RWPE2 (cell line): ENCODE data around the gene RAG1.

ENCODE experiments used
- ATAC-seq: fragments of 200-7000 bp; cut with Tn5 transposase; 3 replicates; pipeline ENCODE4 v1.9.1; 2021; ENCODE audit warnings: low read depth
- DNase-seq: peaks from one replicate; pipeline ENCODE4 v3.0.0-alpha.2; 2020; ENCODE audit warnings: low spot score
- H3K27ac ChIP-seq: fragments of 450-650 bp; 2 replicates; pipeline ENCODE4 v1.5.1; 2017; ENCODE audit warnings: mild to moderate bottlenecking; ENCODE audit not compliant: poor library complexity, severe bottlenecking
- H3K27me3 ChIP-seq: fragments of 250-450 bp; sonication (Bioruptor Pico); 2 replicates; pipeline ENCODE4 v1.5.1; 2021; ENCODE audit warnings: mild to moderate bottlenecking, moderate library complexity; ENCODE audit not compliant: insufficient read depth, poor library complexity, severe bottlenecking
- H3K36me3 ChIP-seq: fragments of 250-450 bp; sonication (Bioruptor Pico); 2 replicates; pipeline ENCODE4 v1.5.1; 2020; ENCODE audit warnings: low read depth, mild to moderate bottlenecking, moderate library complexity
- H3K4me1 ChIP-seq: fragments of 250-450 bp; sonication (Bioruptor Pico); 2 replicates; pipeline ENCODE4 v1.5.1; 2021; ENCODE audit warnings: mild to moderate bottlenecking, moderate library complexity; ENCODE audit not compliant: insufficient read depth, poor library complexity, severe bottlenecking
- H3K4me3 ChIP-seq: fragments of 250-450 bp; sonication (Bioruptor Pico); 2 replicates; pipeline ENCODE4 v1.5.1; 2021; ENCODE audit warnings: mild to moderate bottlenecking, moderate library complexity; ENCODE audit not compliant: severe bottlenecking
- H3K9me3 ChIP-seq: fragments of 250-450 bp; sonication (Bioruptor Pico); 2 replicates; pipeline ENCODE4 v1.5.1; 2021; ENCODE audit warnings: mild to moderate bottlenecking, moderate library complexity; ENCODE audit not compliant: severe bottlenecking
- CTCF ChIP-seq: fragments of 450-650 bp; IDR thresholded peaks from one replicate; pipeline ENCODE4 v1.5.1; 2017; ENCODE audit warnings: mild to moderate bottlenecking, moderate library complexity; ENCODE audit not compliant: poor library complexity, severe bottlenecking

RAG1 gene

DNA sequence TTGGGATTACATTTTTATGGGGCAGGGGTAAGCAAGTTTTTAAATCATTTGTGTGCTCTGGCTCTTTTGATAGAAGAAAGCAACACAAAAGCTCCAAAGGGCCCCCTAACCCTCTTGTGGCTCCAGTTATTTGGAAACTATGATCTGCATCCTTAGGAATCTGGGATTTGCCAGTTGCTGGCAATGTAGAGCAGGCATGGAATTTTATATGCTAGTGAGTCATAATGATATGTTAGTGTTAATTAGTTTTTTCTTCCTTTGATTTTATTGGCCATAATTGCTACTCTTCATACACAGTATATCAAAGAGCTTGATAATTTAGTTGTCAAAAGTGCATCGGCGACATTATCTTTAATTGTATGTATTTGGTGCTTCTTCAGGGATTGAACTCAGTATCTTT, 10.1 kb downstream of the RAG1 start:
- DNase-seq (no peak), ATAC-seq (no peak)
- Histone ChIP-seq H3K9me3 (no peaks in the 10 kb centered on the region), H3K27ac (no peak overlapping the region), H3K27me3 (no peaks in the 10 kb centered on the region), H3K4me1 (no peaks in the 10 kb centered on the region), H3K4me3 (no peak overlapping the region), H3K36me3 (no peaks in the 10 kb centered on the region)
- TF ChIP-seq CTCF = no peak

GRCh38 chr11:36578458-36578857, 10.7 kb downstream of the RAG1 start:
- Histone ChIP-seq H3K4me1 (no peaks in the 10 kb centered on the region), H3K27me3 (no peaks in the 10 kb centered on the region), H3K4me3 (no peak overlapping the region), H3K27ac (no peak overlapping the region), H3K36me3 (no peaks in the 10 kb centered on the region), H3K9me3 (no peaks in the 10 kb centered on the region)
- DNase-seq (no peak), ATAC-seq (no peak)
- TF ChIP-seq CTCF = no peak

GRCh38 chr11:36581536-36581935, 13.7 kb downstream of the RAG1 start:
- Histone ChIP-seq H3K4me1 (no peaks in the 10 kb centered on the region), H3K4me3 (no peak overlapping the region), H3K27ac (no peak overlapping the region), H3K9me3 (no peaks in the 10 kb centered on the region), H3K27me3 (peaks cover 3% of the 10 kb centered on the region), H3K36me3 (no peaks in the 10 kb centered on the region)
- DNase-seq = no peak
- no peak for TF ChIP-seq CTCF
- no peak for ATAC-seq

- no peaks in the 10 kb centered on the region for H3K36me3 ChIP-seq
- H3K9me3 ChIP-seq = no peaks in the 10 kb centered on the region
- H3K27ac ChIP-seq = no peak overlapping the region
- DNase-seq = no peak
- no peak for TF ChIP-seq CTCF
- no peak for ATAC-seq
- H3K4me3 ChIP-seq = no peak overlapping the region
- H3K4me1 ChIP-seq = no peaks in the 10 kb centered on the region
- H3K27me3 ChIP-seq = peaks cover 3% of the 10 kb centered on the region
These were observed 15.9 kb downstream of the RAG1 start for GRCh38 chr11:36583667-36584066.

- Histone ChIP-seq H3K4me1 (no peaks in the 10 kb centered on the region), H3K27me3 (peaks cover 25% of the 10 kb centered on the region), H3K36me3 (no peaks in the 10 kb centered on the region), H3K9me3 (no peaks in the 10 kb centered on the region), H3K4me3 (no peak overlapping the region), H3K27ac (no peak overlapping the region)
- no peak for TF ChIP-seq CTCF
- DNase-seq = no peak
- ATAC-seq = no peak
These were observed 18.7 kb downstream of the RAG1 start for GRCh38 chr11:36586543-36586942.
